HL-60 (cell line): Measurements from ENCODE around the gene RHBDD1.

Experiments
- GABPA ChIP-seq: IDR thresholded peaks from 2 replicates; pipeline ENCODE4 v1.6.1; 2012; ENCODE audit warnings: low read depth
- POLR2AphosphoS5 ChIP-seq: IDR thresholded peaks from 2 replicates; pipeline ENCODE4 v1.6.1; 2012; ENCODE audit warnings: low read depth
- SPI1 ChIP-seq: IDR thresholded peaks from 2 replicates; pipeline ENCODE4 v1.6.1; 2012; ENCODE audit warnings: low read depth, mild to moderate bottlenecking, borderline replicate concordance
- TF ChIP-seq, protein P1 (sequence below): IDR thresholded peaks from one replicate; pipeline ENCODE4 v1.5.1; 2011; ENCODE audit warnings: low read length, control low read depth, inconsistent platforms; ENCODE audit not compliant: insufficient read depth
- TF ChIP-seq, protein P2 (sequence below): IDR thresholded peaks from 2 replicates; pipeline ENCODE4 v1.6.1; 2012; ENCODE audit warnings: low read depth; ENCODE audit not compliant: insufficient replicate concordance

- TF ChIP-seq, protein P1, sequence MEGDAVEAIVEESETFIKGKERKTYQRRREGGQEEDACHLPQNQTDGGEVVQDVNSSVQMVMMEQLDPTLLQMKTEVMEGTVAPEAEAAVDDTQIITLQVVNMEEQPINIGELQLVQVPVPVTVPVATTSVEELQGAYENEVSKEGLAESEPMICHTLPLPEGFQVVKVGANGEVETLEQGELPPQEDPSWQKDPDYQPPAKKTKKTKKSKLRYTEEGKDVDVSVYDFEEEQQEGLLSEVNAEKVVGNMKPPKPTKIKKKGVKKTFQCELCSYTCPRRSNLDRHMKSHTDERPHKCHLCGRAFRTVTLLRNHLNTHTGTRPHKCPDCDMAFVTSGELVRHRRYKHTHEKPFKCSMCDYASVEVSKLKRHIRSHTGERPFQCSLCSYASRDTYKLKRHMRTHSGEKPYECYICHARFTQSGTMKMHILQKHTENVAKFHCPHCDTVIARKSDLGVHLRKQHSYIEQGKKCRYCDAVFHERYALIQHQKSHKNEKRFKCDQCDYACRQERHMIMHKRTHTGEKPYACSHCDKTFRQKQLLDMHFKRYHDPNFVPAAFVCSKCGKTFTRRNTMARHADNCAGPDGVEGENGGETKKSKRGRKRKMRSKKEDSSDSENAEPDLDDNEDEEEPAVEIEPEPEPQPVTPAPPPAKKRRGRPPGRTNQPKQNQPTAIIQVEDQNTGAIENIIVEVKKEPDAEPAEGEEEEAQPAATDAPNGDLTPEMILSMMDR = no peak
- TF ChIP-seq POLR2AphosphoS5 (no peak), GABPA (no peak), SPI1 (no peak)
- TF ChIP-seq, protein P2, sequence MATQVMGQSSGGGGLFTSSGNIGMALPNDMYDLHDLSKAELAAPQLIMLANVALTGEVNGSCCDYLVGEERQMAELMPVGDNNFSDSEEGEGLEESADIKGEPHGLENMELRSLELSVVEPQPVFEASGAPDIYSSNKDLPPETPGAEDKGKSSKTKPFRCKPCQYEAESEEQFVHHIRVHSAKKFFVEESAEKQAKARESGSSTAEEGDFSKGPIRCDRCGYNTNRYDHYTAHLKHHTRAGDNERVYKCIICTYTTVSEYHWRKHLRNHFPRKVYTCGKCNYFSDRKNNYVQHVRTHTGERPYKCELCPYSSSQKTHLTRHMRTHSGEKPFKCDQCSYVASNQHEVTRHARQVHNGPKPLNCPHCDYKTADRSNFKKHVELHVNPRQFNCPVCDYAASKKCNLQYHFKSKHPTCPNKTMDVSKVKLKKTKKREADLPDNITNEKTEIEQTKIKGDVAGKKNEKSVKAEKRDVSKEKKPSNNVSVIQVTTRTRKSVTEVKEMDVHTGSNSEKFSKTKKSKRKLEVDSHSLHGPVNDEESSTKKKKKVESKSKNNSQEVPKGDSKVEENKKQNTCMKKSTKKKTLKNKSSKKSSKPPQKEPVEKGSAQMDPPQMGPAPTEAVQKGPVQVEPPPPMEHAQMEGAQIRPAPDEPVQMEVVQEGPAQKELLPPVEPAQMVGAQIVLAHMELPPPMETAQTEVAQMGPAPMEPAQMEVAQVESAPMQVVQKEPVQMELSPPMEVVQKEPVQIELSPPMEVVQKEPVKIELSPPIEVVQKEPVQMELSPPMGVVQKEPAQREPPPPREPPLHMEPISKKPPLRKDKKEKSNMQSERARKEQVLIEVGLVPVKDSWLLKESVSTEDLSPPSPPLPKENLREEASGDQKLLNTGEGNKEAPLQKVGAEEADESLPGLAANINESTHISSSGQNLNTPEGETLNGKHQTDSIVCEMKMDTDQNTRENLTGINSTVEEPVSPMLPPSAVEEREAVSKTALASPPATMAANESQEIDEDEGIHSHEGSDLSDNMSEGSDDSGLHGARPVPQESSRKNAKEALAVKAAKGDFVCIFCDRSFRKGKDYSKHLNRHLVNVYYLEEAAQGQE = no peak
These were observed 194.9 kb downstream of the RHBDD1 start for GRCh38 chr2:227030789-227031188.
